NOMO-1 treated with DMSO at 0.1 percent for 48 hours (cell line): ENCODE measurements around the gene MIPOL1.
"Not testable (repeated sequence)": the region's sequence is repeated elsewhere in the genome, so short reads cannot be mapped to it uniquely, and the experiment has no call there.

Experiments used
- DNase-seq: peaks from one replicate; lab custom pipeline; 2025; ENCODE audit not compliant: unreplicated experiment; lab: John Stamatoyannopoulos, UW

Gene MIPOL1

GRCh38 chr14:37397157-37397940, 199.6 kb downstream of the MIPOL1 start:
- not testable (repeated sequence) for DNase-seq

GRCh38 chr14:37397941-37398215, 200.1 kb downstream of the MIPOL1 start:
- DNase-seq: no peak

GRCh38 chr14:37399517-37399916, 201.8 kb downstream of the MIPOL1 start:
- DNase-seq: no peak

- no peak for DNase-seq
Measured at GRCh38 chr14:37401093-37401492, 203.4 kb downstream of the MIPOL1 start.

GRCh38 chr14:37403626-37404025, 205.9 kb downstream of the MIPOL1 start:
- DNase-seq: no peak

- DNase-seq: no peak
Measured at GRCh38 chr14:37406095-37406494, 208.4 kb downstream of the MIPOL1 start.

GRCh38 chr14:37411079-37411735, 213.5 kb downstream of the MIPOL1 start:
- no peak for DNase-seq

GRCh38 chr14:37413050-37413449, 215.3 kb downstream of the MIPOL1 start:
- no peak for DNase-seq

- no peak for DNase-seq
Measured at GRCh38 chr14:37413504-37414003, 215.8 kb downstream of the MIPOL1 start.

- DNase-seq: no peak
Measured at GRCh38 chr14:37416264-37416663, 218.5 kb downstream of the MIPOL1 start.

GRCh38 chr14:37417151-37417550, 219.4 kb downstream of the MIPOL1 start:
- no peak for DNase-seq

- DNase-seq: no peak
Measured at GRCh38 chr14:37417833-37418232, 220.1 kb downstream of the MIPOL1 start.

- no peak for DNase-seq
Measured at GRCh38 chr14:37420622-37421021, 222.9 kb downstream of the MIPOL1 start.

GRCh38 chr14:37422319-37422718, 224.6 kb downstream of the MIPOL1 start:
- DNase-seq: no peak

GRCh38 chr14:37422748-37423147, 225.0 kb downstream of the MIPOL1 start:
- no peak for DNase-seq

GRCh38 chr14:37428954-37429353, 231.2 kb downstream of the MIPOL1 start:
- DNase-seq: no peak

- no peak for DNase-seq
Measured at GRCh38 chr14:37429618-37430017, 231.9 kb downstream of the MIPOL1 start.

GRCh38 chr14:37434867-37435266, 237.1 kb downstream of the MIPOL1 start:
- no peak for DNase-seq

- DNase-seq: no peak
Measured at GRCh38 chr14:37436519-37436918, 238.8 kb downstream of the MIPOL1 start.

GRCh38 chr14:37437490-37437889, 239.8 kb downstream of the MIPOL1 start:
- DNase-seq: no peak

- DNase-seq: no peak
Measured at GRCh38 chr14:37438444-37438843, 240.7 kb downstream of the MIPOL1 start.

- DNase-seq: no peak
Measured at GRCh38 chr14:37443461-37443860, 245.7 kb downstream of the MIPOL1 start.
